GM23338 (cell line): ENCODE results near the gene SPECC1L. TPM values are rescaled to one million over a fixed set of nuclear protein-coding genes. Genes with fewer than 3 reads are reported as not detected.

Experiments
- ATAC-seq: fragments of 200-7000 bp; cut with Tn5 transposase; 3 replicates; pipeline ENCODE4 v1.9.1; 2020
- DNase-seq: peaks from one replicate; pipeline ENCODE4 v3.0.0-alpha.2; 2015; ENCODE audit warnings: low spot score
- H2AFZ ChIP-seq: fragments of 200-600 bp; sonication (generic); 2 replicates; pipeline ENCODE4 v1.8.0; 2016; ENCODE audit warnings: antibody characterized with exemption, mild to moderate bottlenecking, moderate library complexity
- H3F3A ChIP-seq: fragments of 200-600 bp; sonication (generic); replicated peaks from 2 replicates; pipeline ENCODE4 v1.8.0; 2017; ENCODE audit warnings: antibody characterized with exemption, mixed run types, low read depth
- H3K27ac ChIP-seq: fragments of 200-600 bp; sonication (generic); 2 replicates; pipeline ENCODE4 v1.6.1; 2016; ENCODE audit warnings: low read depth
- H3K27me3 ChIP-seq: fragments of 200-600 bp; sonication (generic); 2 replicates; pipeline ENCODE4 v1.8.0; 2016; ENCODE audit warnings: mild to moderate bottlenecking, mixed run types, moderate library complexity; ENCODE audit not compliant: insufficient read depth
- H3K36me3 ChIP-seq: fragments of 200-600 bp; sonication (generic); 2 replicates; pipeline ENCODE4 v1.8.0; 2016; ENCODE audit warnings: mild to moderate bottlenecking; ENCODE audit not compliant: insufficient read depth
- H3K4me1 ChIP-seq: fragments of 200-600 bp; sonication (generic); 2 replicates; pipeline ENCODE4 v1.8.0; 2016; ENCODE audit warnings: mild to moderate bottlenecking, moderate library complexity; ENCODE audit not compliant: insufficient read depth
- H3K4me2 ChIP-seq: fragments of 200-600 bp; sonication (generic); 2 replicates; pipeline ENCODE4 v1.7.1; 2017; ENCODE audit warnings: mixed run types
- H3K4me3 ChIP-seq: fragments of 200-600 bp; sonication (generic); 2 replicates; pipeline ENCODE4 v1.6.1; 2016; ENCODE audit warnings: mixed run types
- H3K79me2 ChIP-seq: fragments of 200-600 bp; sonication (generic); replicated peaks from 2 replicates; pipeline ENCODE4 v1.8.0; 2017; ENCODE audit warnings: mild to moderate bottlenecking; ENCODE audit not compliant: insufficient read depth
- H3K9me2 ChIP-seq: fragments of 200-600 bp; sonication (generic); 2 replicates; pipeline ENCODE4 v1.8.0; 2017; ENCODE audit not compliant: insufficient read depth
- H4K20me1 ChIP-seq: fragments of 200-600 bp; sonication (generic); replicated peaks from 2 replicates; pipeline ENCODE4 v1.8.0; 2017; ENCODE audit warnings: mild to moderate bottlenecking; ENCODE audit not compliant: insufficient read depth
- H3K27ac Mint-ChIP-seq: 2 replicates; pipeline ENCODE4 v1.8.0; 2020; ENCODE audit warnings: inconsistent platforms, mild to moderate bottlenecking, moderate library complexity, mixed read lengths
- H3K27me3 Mint-ChIP-seq: 3 replicates; pipeline ENCODE4 v1.8.0; 2022; ENCODE audit warnings: low read depth, mild to moderate bottlenecking, moderate library complexity, mixed read lengths, inconsistent platforms; ENCODE audit not compliant: insufficient read depth, poor library complexity
- H3K36me3 Mint-ChIP-seq: 3 replicates; pipeline ENCODE4 v1.8.0; 2021; ENCODE audit warnings: low read depth, mild to moderate bottlenecking, inconsistent platforms, moderate library complexity, mixed read lengths
- H3K4me1 Mint-ChIP-seq: 3 replicates; pipeline ENCODE4 v1.8.0; 2020; ENCODE audit warnings: mild to moderate bottlenecking, inconsistent platforms, mixed read lengths
- H3K4me3 Mint-ChIP-seq: 3 replicates; pipeline ENCODE4 v1.8.0; 2021; ENCODE audit warnings: moderate library complexity, mild to moderate bottlenecking, inconsistent platforms, mixed read lengths
- H3K9me3 Mint-ChIP-seq: 3 replicates; pipeline ENCODE4 v1.8.0; 2020; ENCODE audit warnings: moderate library complexity, mild to moderate bottlenecking, inconsistent platforms, mixed read lengths
- CREB1 ChIP-seq: fragments of 250-450 bp; sonication (Bioruptor Pico); IDR thresholded peaks from 2 replicates; pipeline ENCODE4 v1.5.0; 2020; ENCODE audit warnings: low read depth, mild to moderate bottlenecking, moderate library complexity
- ETS1 ChIP-seq: IDR thresholded peaks from 2 replicates; pipeline ENCODE4 v1.6.1; 2016; ENCODE audit warnings: antibody characterized with exemption
- EZH2 ChIP-seq: fragments of 200-600 bp; sonication (generic); IDR thresholded peaks from one replicate; pipeline ENCODE4 v1.8.0; 2017; ENCODE audit warnings: antibody characterized with exemption, mild to moderate bottlenecking, low read depth; ENCODE audit not compliant: unreplicated experiment
- EZH2phosphoT487 ChIP-seq: fragments of 200-600 bp; sonication (generic); IDR thresholded peaks from one replicate; pipeline ENCODE4 v1.8.1; 2018; ENCODE audit warnings: antibody characterized with exemption; ENCODE audit not compliant: unreplicated experiment
- JUNB ChIP-seq: IDR thresholded peaks from one replicate; pipeline ENCODE4 v1.6.1; 2016; ENCODE audit warnings: antibody characterized with exemption; ENCODE audit not compliant: unreplicated experiment
- NANOG ChIP-seq: IDR thresholded peaks from 2 replicates; pipeline ENCODE4 v1.6.1; 2016; ENCODE audit warnings: antibody characterized with exemption, borderline replicate concordance
- POLR2AphosphoS5 ChIP-seq: IDR thresholded peaks from 2 replicates; pipeline ENCODE4 v1.6.1; 2016; ENCODE audit warnings: antibody characterized with exemption, low read depth
- STAT1 ChIP-seq: IDR thresholded peaks from one replicate; pipeline ENCODE4 v1.6.1; 2016; ENCODE audit warnings: antibody characterized with exemption; ENCODE audit not compliant: unreplicated experiment
- ZNF114 ChIP-seq: fragments of 250-450 bp; sonication (Bioruptor Pico); IDR thresholded peaks from 2 replicates; pipeline ENCODE4 v1.5.0; 2020; ENCODE audit warnings: mild to moderate bottlenecking, moderate library complexity
- ZNF331 ChIP-seq: fragments of 250-450 bp; sonication (Bioruptor Pico); IDR thresholded peaks from 2 replicates; pipeline ENCODE4 v1.5.0; 2020; ENCODE audit warnings: low read depth, mild to moderate bottlenecking, moderate library complexity
- ZNF462 ChIP-seq: fragments of 250-450 bp; sonication (Bioruptor Pico); IDR thresholded peaks from 2 replicates; pipeline ENCODE4 v1.5.0; 2020; ENCODE audit warnings: mild to moderate bottlenecking, moderate library complexity
- polyA plus RNA-seq: library from polyadenylated mRNA; unstranded; fragments of >200 nt; fragmentation: Nextera tagmentation; extraction: Ambion mirVana; gene quantifications from 2 replicates; pipeline ENCODE4 v1.2.1, GENCODE V29; 2016
- total RNA-seq: library from RNA; depleted of rRNA; stranded (reverse); fragments of >200 nt; shearing (Covaris generic); gene quantifications from 2 replicates; pipeline ENCODE4 v1.2.3, GENCODE V29; 2014
- TF ChIP-seq, protein P1 (sequence below), 2 experiments: fragments of 200-600 bp in 1 of 2; sonication (generic) in 1 of 2; conservative IDR thresholded peaks; 2 replicates each; pipeline versions ENCODE4 v1.5.1 to v1.6.1; 2016 to 2017; ENCODE audit warnings: antibody characterized with exemption in 2 of 2, low read depth in 2 of 2, mild to moderate bottlenecking in 2 of 2, moderate library complexity in 1 of 2
- TF ChIP-seq, protein P2 (sequence below): IDR thresholded peaks from one replicate; pipeline ENCODE4 v1.6.1; 2018; ENCODE audit warnings: antibody characterized with exemption; ENCODE audit not compliant: unreplicated experiment

Gene SPECC1L
- total and polyA plus RNA-seq, 2 experiments from 2014 or later: 24.3 to 44.7 TPM

DNA sequence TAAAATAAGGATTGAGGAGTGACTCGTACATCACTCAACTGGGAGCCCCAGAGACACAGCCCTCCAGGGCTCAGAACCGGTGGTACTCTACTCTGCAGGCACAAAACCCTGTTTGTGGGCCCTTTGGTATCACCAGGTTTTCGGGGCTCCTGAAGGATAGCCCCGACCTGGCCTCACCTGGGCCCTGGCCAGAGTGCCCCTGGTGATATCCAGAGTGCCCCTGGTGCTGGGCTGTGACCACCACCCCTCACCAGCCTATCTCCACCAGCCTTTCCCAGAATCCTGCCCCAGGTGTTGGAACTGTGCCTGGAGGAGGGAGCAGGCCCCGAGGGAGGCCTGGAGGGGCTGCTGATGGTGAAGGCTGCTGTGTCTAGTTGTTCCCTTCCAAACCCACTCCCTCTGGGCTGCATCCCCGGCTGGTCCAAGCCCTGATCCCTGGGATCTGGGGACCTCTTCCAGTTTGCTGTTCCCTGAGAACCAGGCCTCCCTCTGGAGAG lies 23.6 kb upstream of the SPECC1L start:
- Histone ChIP-seq H4K20me1 (no peaks in the 10 kb centered on the region), H3K9me2 (no peaks in the 10 kb centered on the region), H3K36me3 (no peaks in the 10 kb centered on the region), H2AFZ (no peak overlapping the region), H3K27me3 (no peaks in the 10 kb centered on the region), H3K27ac (no peak overlapping the region), H3K79me2 (no peaks in the 10 kb centered on the region), H3K4me3 (no peak overlapping the region), H3K4me1 (no peaks in the 10 kb centered on the region), H3F3A (no peaks in the 10 kb centered on the region), H3K4me2 (no peak overlapping the region)
- Mint-ChIP-seq H3K4me3 (no peak overlapping the region), H3K27me3 (peaks cover 13% of the 10 kb centered on the region), H3K36me3 (no peaks in the 10 kb centered on the region), H3K27ac (no peak overlapping the region), H3K4me1 (peaks cover 13% of the 10 kb centered on the region), H3K9me3 (no peaks in the 10 kb centered on the region)
- ATAC-seq (no peak; the same call in 2 of the 3 replicates), DNase-seq (no peak)
- TF ChIP-seq JUNB (no peak), NANOG (no peak), EZH2phosphoT487 (no peak), STAT1 (no peak), ZNF462 (CRISPR knock-in tag) (no peak), EZH2 (no peak), CREB1 (CRISPR knock-in tag) (no peak), ZNF114 (CRISPR knock-in tag) (no peak), ETS1 (no peak), POLR2AphosphoS5 (no peak), ZNF331 (no peak)
- TF ChIP-seq, protein P1, sequence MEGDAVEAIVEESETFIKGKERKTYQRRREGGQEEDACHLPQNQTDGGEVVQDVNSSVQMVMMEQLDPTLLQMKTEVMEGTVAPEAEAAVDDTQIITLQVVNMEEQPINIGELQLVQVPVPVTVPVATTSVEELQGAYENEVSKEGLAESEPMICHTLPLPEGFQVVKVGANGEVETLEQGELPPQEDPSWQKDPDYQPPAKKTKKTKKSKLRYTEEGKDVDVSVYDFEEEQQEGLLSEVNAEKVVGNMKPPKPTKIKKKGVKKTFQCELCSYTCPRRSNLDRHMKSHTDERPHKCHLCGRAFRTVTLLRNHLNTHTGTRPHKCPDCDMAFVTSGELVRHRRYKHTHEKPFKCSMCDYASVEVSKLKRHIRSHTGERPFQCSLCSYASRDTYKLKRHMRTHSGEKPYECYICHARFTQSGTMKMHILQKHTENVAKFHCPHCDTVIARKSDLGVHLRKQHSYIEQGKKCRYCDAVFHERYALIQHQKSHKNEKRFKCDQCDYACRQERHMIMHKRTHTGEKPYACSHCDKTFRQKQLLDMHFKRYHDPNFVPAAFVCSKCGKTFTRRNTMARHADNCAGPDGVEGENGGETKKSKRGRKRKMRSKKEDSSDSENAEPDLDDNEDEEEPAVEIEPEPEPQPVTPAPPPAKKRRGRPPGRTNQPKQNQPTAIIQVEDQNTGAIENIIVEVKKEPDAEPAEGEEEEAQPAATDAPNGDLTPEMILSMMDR (conservative IDR thresholded peaks at IDR 0.05; ENCODE audit: low read depth in 2 of 2): no peak
- TF ChIP-seq, protein P2, sequence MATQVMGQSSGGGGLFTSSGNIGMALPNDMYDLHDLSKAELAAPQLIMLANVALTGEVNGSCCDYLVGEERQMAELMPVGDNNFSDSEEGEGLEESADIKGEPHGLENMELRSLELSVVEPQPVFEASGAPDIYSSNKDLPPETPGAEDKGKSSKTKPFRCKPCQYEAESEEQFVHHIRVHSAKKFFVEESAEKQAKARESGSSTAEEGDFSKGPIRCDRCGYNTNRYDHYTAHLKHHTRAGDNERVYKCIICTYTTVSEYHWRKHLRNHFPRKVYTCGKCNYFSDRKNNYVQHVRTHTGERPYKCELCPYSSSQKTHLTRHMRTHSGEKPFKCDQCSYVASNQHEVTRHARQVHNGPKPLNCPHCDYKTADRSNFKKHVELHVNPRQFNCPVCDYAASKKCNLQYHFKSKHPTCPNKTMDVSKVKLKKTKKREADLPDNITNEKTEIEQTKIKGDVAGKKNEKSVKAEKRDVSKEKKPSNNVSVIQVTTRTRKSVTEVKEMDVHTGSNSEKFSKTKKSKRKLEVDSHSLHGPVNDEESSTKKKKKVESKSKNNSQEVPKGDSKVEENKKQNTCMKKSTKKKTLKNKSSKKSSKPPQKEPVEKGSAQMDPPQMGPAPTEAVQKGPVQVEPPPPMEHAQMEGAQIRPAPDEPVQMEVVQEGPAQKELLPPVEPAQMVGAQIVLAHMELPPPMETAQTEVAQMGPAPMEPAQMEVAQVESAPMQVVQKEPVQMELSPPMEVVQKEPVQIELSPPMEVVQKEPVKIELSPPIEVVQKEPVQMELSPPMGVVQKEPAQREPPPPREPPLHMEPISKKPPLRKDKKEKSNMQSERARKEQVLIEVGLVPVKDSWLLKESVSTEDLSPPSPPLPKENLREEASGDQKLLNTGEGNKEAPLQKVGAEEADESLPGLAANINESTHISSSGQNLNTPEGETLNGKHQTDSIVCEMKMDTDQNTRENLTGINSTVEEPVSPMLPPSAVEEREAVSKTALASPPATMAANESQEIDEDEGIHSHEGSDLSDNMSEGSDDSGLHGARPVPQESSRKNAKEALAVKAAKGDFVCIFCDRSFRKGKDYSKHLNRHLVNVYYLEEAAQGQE: no peak
